HG03558 (cell line): ENCODE measurements around the gene CCRL2.
"Not testable (repeated sequence)": the region's sequence is repeated elsewhere in the genome, so short reads cannot be mapped to it uniquely, and the experiment has no call there.

ENCODE experiments used
- ATAC-seq: cut with Tn5 transposase; IDR thresholded peaks from one replicate; pipeline ENCODE4 v1.9.1; 2021; ENCODE audit warnings: moderate number of reproducible peaks; ENCODE audit not compliant: unreplicated experiment; ENCODE audit errors: extremely low read depth

The CCRL2 gene

GRCh38 chr3:46378426-46378942 lies 28.6 kb upstream of the CCRL2 start:
- ATAC-seq, result no peak

GRCh38 chr3:46380471-46381221 lies 26.4 kb upstream of the CCRL2 start:
- ATAC-seq, result no peak

GRCh38 chr3:46381625-46382024 lies 25.4 kb upstream of the CCRL2 start:
- no peak for ATAC-seq

- ATAC-seq, result no peak
These were observed 23.7 kb upstream of the CCRL2 start for GRCh38 chr3:46383211-46383950.

- ATAC-seq, result no peak
These were observed 23.1 kb upstream of the CCRL2 start for GRCh38 chr3:46383951-46384330.

GRCh38 chr3:46386205-46386604 lies 20.9 kb upstream of the CCRL2 start:
- no peak for ATAC-seq

- ATAC-seq, result not testable (repeated sequence)
These were observed 18.2 kb upstream of the CCRL2 start for GRCh38 chr3:46388847-46389246.

- no peak for ATAC-seq
These were observed 17.8 kb upstream of the CCRL2 start for GRCh38 chr3:46389306-46389705.

GRCh38 chr3:46391526-46391925 lies 15.5 kb upstream of the CCRL2 start:
- ATAC-seq, result not testable (repeated sequence)

- ATAC-seq, result no peak
These were observed 14.0 kb upstream of the CCRL2 start for GRCh38 chr3:46393011-46393410.

GRCh38 chr3:46393554-46394434 lies 13.3 kb upstream of the CCRL2 start:
- no peak for ATAC-seq

- no peak for ATAC-seq
These were observed 11.8 kb upstream of the CCRL2 start for GRCh38 chr3:46395210-46395661.

GRCh38 chr3:46395766-46396530 lies 11.1 kb upstream of the CCRL2 start:
- ATAC-seq, result no peak

GRCh38 chr3:46397111-46397510 lies 9.9 kb upstream of the CCRL2 start:
- ATAC-seq, result no peak

- ATAC-seq, result no peak
These were observed 8.7 kb upstream of the CCRL2 start for GRCh38 chr3:46398186-46398955.

- ATAC-seq, result no peak
These were observed 8.0 kb upstream of the CCRL2 start for GRCh38 chr3:46399098-46399497.

GRCh38 chr3:46399557-46399956 lies 7.5 kb upstream of the CCRL2 start:
- no peak for ATAC-seq

GRCh38 chr3:46400000-46400734 lies 6.9 kb upstream of the CCRL2 start:
- no peak for ATAC-seq
